Endodermal cell (in vitro differentiated cells): ENCODE results near the gene CUL2. TPM values are rescaled to one million over a fixed set of nuclear protein-coding genes. Genes with fewer than 3 reads are reported as not detected.

Experiments used
- DNase-seq: peaks from one replicate; pipeline ENCODE4 v3.0.0-alpha.2; 2017
- H3K27ac ChIP-seq: 2 replicates; pipeline ENCODE4 v1.5.1; 2013; ENCODE audit warnings: mild to moderate bottlenecking, low read depth, low read length, moderate library complexity
- H3K27me3 ChIP-seq: 2 replicates; pipeline ENCODE4 v1.6.1; 2013; ENCODE audit warnings: mild to moderate bottlenecking, low read length, moderate library complexity; ENCODE audit not compliant: insufficient read depth, control insufficient read depth, poor library complexity, severe bottlenecking
- H3K36me3 ChIP-seq: 2 replicates; pipeline ENCODE4 v1.7.0; 2013; ENCODE audit warnings: mild to moderate bottlenecking, low read length, moderate library complexity; ENCODE audit not compliant: control insufficient read depth, insufficient read depth
- H3K4me1 ChIP-seq: one replicate; pipeline ENCODE4 v1.7.0; 2013; ENCODE audit warnings: low read length; ENCODE audit not compliant: control insufficient read depth, insufficient read depth
- H3K4me3 ChIP-seq: 2 replicates; pipeline ENCODE4 v1.5.1; 2013; ENCODE audit warnings: mild to moderate bottlenecking, low read length, moderate library complexity
- H3K9ac ChIP-seq: 2 replicates; pipeline ENCODE4 v1.6.1; 2013; ENCODE audit warnings: mild to moderate bottlenecking, low read length, moderate library complexity; ENCODE audit not compliant: poor library complexity, severe bottlenecking; ENCODE audit errors: extremely low read depth
- H3K9me3 ChIP-seq: 2 replicates; pipeline ENCODE4 v1.6.1; 2013; ENCODE audit warnings: mild to moderate bottlenecking, low read length, moderate library complexity; ENCODE audit not compliant: control insufficient read depth
- H3K27ac Mint-ChIP-seq: 2 replicates; pipeline ENCODE4 v1.8.0; 2020; ENCODE audit warnings: mixed read lengths
- H3K27me3 Mint-ChIP-seq: 2 replicates; pipeline ENCODE4 v1.8.0; 2021; ENCODE audit warnings: mild to moderate bottlenecking, mixed read lengths; ENCODE audit not compliant: insufficient read depth
- H3K36me3 Mint-ChIP-seq: 2 replicates; pipeline ENCODE4 v1.8.0; 2020; ENCODE audit warnings: low read depth, mixed read lengths
- H3K4me1 Mint-ChIP-seq: 2 replicates; pipeline ENCODE4 v1.8.0; 2020; ENCODE audit warnings: mixed read lengths
- H3K4me3 Mint-ChIP-seq: 2 replicates; pipeline ENCODE4 v1.8.0; 2020; ENCODE audit warnings: mild to moderate bottlenecking, moderate library complexity, mixed read lengths
- H3K9me3 Mint-ChIP-seq: 2 replicates; pipeline ENCODE4 v1.8.0; 2020; ENCODE audit warnings: mild to moderate bottlenecking, mixed read lengths
- WGBS, 2 experiments: methylation state at CpG; one replicate each; pipeline versions ENCODE4 v1.1.5 to v1.1.7; 2013; ENCODE audit warnings: missing lambda C conversion rate in 2 of 2, mixed read lengths in 1 of 2; ENCODE audit not compliant: insufficient coverage in 1 of 2, insufficient read length in 1 of 2; 5-methylcytosine and 5-hydroxymethylcytosine counted together
- total RNA-seq, 2 donors: library from RNA; stranded (reverse); fragmentation: NEBNext Ultra II Directional in 1 of 2; extraction: Animal tissue kit (Norgen Biotek cat#: 25700) in 1 of 2; gene quantifications; 2 replicates in 1 of 2; 3 replicates in 1 of 2; pipeline ENCODE4 v1.2.1, GENCODE V29; 2021
- TF ChIP-seq, protein P1 (sequence below): fragments of 200-600 bp; sonication (generic); conservative IDR thresholded peaks from 2 replicates; pipeline ENCODE4 v1.5.0; 2021; ENCODE audit warnings: antibody characterized with exemption, mild to moderate bottlenecking

Gene CUL2
- total RNA-seq, 2 donors from 2014 or later, result 39.2 to 41.5 TPM

DNA sequence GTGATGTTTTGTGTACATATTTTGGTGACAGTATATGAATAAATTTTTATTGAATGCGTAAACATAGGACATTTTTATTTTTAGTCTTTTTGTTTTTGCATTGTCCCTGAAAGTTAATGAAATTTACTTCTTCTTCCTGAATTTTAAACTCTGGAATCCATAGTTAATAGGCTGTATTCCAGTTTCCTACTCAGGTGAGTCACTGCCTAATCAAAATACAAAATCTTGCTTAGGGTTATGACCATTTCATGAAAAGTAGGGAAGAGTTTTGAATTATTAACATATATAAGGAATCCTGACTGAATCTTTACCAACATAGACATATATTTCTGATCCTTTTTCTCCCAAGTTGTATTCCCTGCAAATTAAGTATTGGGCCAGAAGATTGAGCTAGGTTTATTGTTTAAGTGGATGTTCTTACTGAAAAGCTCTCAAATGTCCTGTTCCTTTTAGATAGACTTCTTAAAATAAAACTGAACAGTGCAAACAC, 39.1 kb upstream of the CUL2 start:
- WGBS, 2 experiments, result 90 to 100% methylated on average over 1 of the region's 1 CpG
- no peaks in the 10 kb centered on the region for H3K27me3 Mint-ChIP-seq

GRCh38 chr10:35127289-35127891, 37.2 kb upstream of the CUL2 start:
- peak; percentile 82 for DNase-seq
- 0 to 1% methylated on average over 19 to 56 of the region's 56 CpGs for WGBS, 2 experiments
- TF ChIP-seq, protein P1, sequence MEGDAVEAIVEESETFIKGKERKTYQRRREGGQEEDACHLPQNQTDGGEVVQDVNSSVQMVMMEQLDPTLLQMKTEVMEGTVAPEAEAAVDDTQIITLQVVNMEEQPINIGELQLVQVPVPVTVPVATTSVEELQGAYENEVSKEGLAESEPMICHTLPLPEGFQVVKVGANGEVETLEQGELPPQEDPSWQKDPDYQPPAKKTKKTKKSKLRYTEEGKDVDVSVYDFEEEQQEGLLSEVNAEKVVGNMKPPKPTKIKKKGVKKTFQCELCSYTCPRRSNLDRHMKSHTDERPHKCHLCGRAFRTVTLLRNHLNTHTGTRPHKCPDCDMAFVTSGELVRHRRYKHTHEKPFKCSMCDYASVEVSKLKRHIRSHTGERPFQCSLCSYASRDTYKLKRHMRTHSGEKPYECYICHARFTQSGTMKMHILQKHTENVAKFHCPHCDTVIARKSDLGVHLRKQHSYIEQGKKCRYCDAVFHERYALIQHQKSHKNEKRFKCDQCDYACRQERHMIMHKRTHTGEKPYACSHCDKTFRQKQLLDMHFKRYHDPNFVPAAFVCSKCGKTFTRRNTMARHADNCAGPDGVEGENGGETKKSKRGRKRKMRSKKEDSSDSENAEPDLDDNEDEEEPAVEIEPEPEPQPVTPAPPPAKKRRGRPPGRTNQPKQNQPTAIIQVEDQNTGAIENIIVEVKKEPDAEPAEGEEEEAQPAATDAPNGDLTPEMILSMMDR, result no peak

More for the DNA sequence above, 39.1 kb upstream of the CUL2 start:
- Mint-ChIP-seq H3K9me3 (peaks cover 2% of the 10 kb centered on the region), H3K36me3 (peaks cover 5% of the 10 kb centered on the region), H3K4me3 (no peak overlapping the region), H3K27ac (no peak overlapping the region), H3K4me1 (peaks cover 5% of the 10 kb centered on the region)
- Histone ChIP-seq H3K4me1 (no peaks in the 10 kb centered on the region), H3K4me3 (no peak overlapping the region), H3K27me3 (no peaks in the 10 kb centered on the region), H3K36me3 (no peaks in the 10 kb centered on the region), H3K27ac (no peak overlapping the region), H3K9ac (no peak overlapping the region), H3K9me3 (no peaks in the 10 kb centered on the region)
- DNase-seq, result no peak
- TF ChIP-seq, protein P1, result no peak

GRCh38 chr10:35126530-35127288, 36.6 kb upstream of the CUL2 start, which contains the start of gene CREM:
TSS of gene CREM (plus strand) at chr10:35126846. CDS start at chr10:35137836, 10,990 bp downstream.
- Histone ChIP-seq H3K4me3 (peak within 1 kb of the TSS; percentile 87), H3K9me3 (no peaks in the 10 kb centered on the region), H3K36me3 (no peaks in the 10 kb centered on the region), H3K27ac (peak within 1 kb of the TSS; percentile 98), H3K4me1 (no peaks in the 10 kb centered on the region), H3K27me3 (no peaks in the 10 kb centered on the region), H3K9ac (peak within 1 kb of the TSS; percentile 98)
- Mint-ChIP-seq H3K9me3 (peaks cover 2% of the 10 kb centered on the region), H3K36me3 (peaks cover 5% of the 10 kb centered on the region), H3K27me3 (no peaks in the 10 kb centered on the region), H3K27ac (peak within 1 kb of the TSS; percentile 98), H3K4me1 (peaks cover 5% of the 10 kb centered on the region), H3K4me3 (peak within 1 kb of the TSS; percentile 91)
- DNase-seq, result peak; percentile 100
- 0 to 4% methylated on average over 8 to 80 of the region's 80 CpGs for WGBS, 2 experiments
- TF ChIP-seq, protein P1, result peak; percentile 94

More at GRCh38 chr10:35127289-35127891, 37.2 kb upstream of the CUL2 start:
- Histone ChIP-seq H3K36me3 (no peaks in the 10 kb centered on the region), H3K27me3 (no peaks in the 10 kb centered on the region), H3K27ac (peak overlapping the region; percentile 98), H3K9me3 (no peaks in the 10 kb centered on the region), H3K4me3 (peak overlapping the region; percentile 87), H3K9ac (peak overlapping the region; percentile 98), H3K4me1 (no peaks in the 10 kb centered on the region)
- no peaks in the 10 kb centered on the region for H3K27me3 Mint-ChIP-seq
- H3K9me3 Mint-ChIP-seq, result peaks cover 2% of the 10 kb centered on the region
- peak overlapping the region; percentile 98 for H3K27ac Mint-ChIP-seq
- peaks cover 5% of the 10 kb centered on the region for H3K36me3 Mint-ChIP-seq
- peak overlapping the region; percentile 91 for H3K4me3 Mint-ChIP-seq
- H3K4me1 Mint-ChIP-seq, result peaks cover 5% of the 10 kb centered on the region
